Cardiac muscle cell (in vitro differentiated cells and primary cell): ENCODE measurements around the gene S100A11. TPM values are rescaled to one million over a fixed set of nuclear protein-coding genes. Genes with fewer than 3 reads are reported as not detected.

Experiments
- DNase-seq, 2 donors: peaks; one replicate each; pipeline versions ENCODE4 v3.0.0 to v3.0.0-alpha.2; 2010 to 2017; ENCODE audit warnings: low read depth in 1 of 2, low spot score in 1 of 2
- H3K27ac ChIP-seq: fragments of 200-600 bp; sonication (generic); 2 replicates; pipeline ENCODE4 v1.5.1; 2016
- H3K27me3 ChIP-seq: fragments of 200-600 bp; sonication (generic); 2 replicates; pipeline ENCODE4 v1.6.0; 2016; ENCODE audit warnings: control low read depth
- H3K36me3 ChIP-seq: fragments of 200-600 bp; sonication (generic); 2 replicates; pipeline ENCODE4 v1.5.1; 2016; ENCODE audit warnings: control low read depth
- H3K4me1 ChIP-seq: fragments of 200-600 bp; sonication (generic); 2 replicates; pipeline ENCODE4 v1.8.1; 2017; ENCODE audit warnings: low read depth, mild to moderate bottlenecking, mixed run types
- H3K4me3 ChIP-seq: fragments of 200-600 bp; sonication (generic); 2 replicates; pipeline ENCODE4 v1.5.1; 2016; ENCODE audit warnings: mild to moderate bottlenecking
- H3K9me3 ChIP-seq: fragments of 200-600 bp; sonication (generic); 2 replicates; pipeline ENCODE4 v1.5.1; 2017; ENCODE audit warnings: low read depth, mild to moderate bottlenecking, control low read depth
- CTCF ChIP-seq: IDR thresholded peaks from 2 replicates; pipeline ENCODE4 v1.5.1; 2012; ENCODE audit warnings: low read depth, mild to moderate bottlenecking, low read length
- polyA plus RNA-seq: library from polyadenylated mRNA; unstranded; fragments of >200 nt; fragmentation: Nextera tagmentation; extraction: Ambion mirVana; gene quantifications from 2 replicates; pipeline ENCODE4 v1.2.1, GENCODE V29; 2016
- total RNA-seq: library from RNA; depleted of rRNA; stranded (reverse); fragments of >200 nt; gene quantifications from 2 replicates; pipeline ENCODE4 v1.2.3, GENCODE V29; 2016

Gene S100A11
- total and polyA plus RNA-seq, 2 experiments from 2014 or later, result 22.5 to 122 TPM

GRCh38 chr1:151990058-151990855 is 46.5 kb downstream of the S100A11 start:
- Histone ChIP-seq H3K27me3 (peaks cover 46% of the 10 kb centered on the region), H3K27ac (no peak overlapping the region)

GRCh38 chr1:151989211-151989862 is 47.5 kb downstream of the S100A11 start:
- Histone ChIP-seq H3K4me3 (no peak overlapping the region), H3K27ac (no peak overlapping the region), H3K4me1 (peaks cover 6% of the 10 kb centered on the region), H3K36me3 (no peaks in the 10 kb centered on the region), H3K9me3 (no peaks in the 10 kb centered on the region), H3K27me3 (peaks cover 38% of the 10 kb centered on the region)
- DNase-seq, result peak in 1 of 2 donors; percentile 84
- no peak for TF ChIP-seq CTCF

More at GRCh38 chr1:151990058-151990855, 46.5 kb downstream of the S100A11 start:
- TF ChIP-seq CTCF, result no peak
- Histone ChIP-seq H3K9me3 (no peaks in the 10 kb centered on the region), H3K36me3 (no peaks in the 10 kb centered on the region), H3K4me3 (no peak overlapping the region), H3K4me1 (peaks cover 6% of the 10 kb centered on the region)
- peak in 1 of 2 donors; percentile 14 for DNase-seq

GRCh38 chr1:151988405-151988923 is 48.3 kb downstream of the S100A11 start:
- no peak overlapping the region for H3K4me3 ChIP-seq
- peaks cover 6% of the 10 kb centered on the region for H3K4me1 ChIP-seq
- no peak overlapping the region for H3K27ac ChIP-seq
- peak in 1 of 2 donors; percentile 85 for DNase-seq
- H3K27me3 ChIP-seq, result peaks cover 29% of the 10 kb centered on the region
- no peak for TF ChIP-seq CTCF
- no peaks in the 10 kb centered on the region for H3K36me3 ChIP-seq
- H3K9me3 ChIP-seq, result no peaks in the 10 kb centered on the region

GRCh38 chr1:151986501-151987190 is 50.2 kb downstream of the S100A11 start:
- H3K27ac ChIP-seq, result no peak overlapping the region

More at GRCh38 chr1:151986501-151987190, 50.2 kb downstream of the S100A11 start:
- no peak for DNase-seq
- Histone ChIP-seq H3K9me3 (no peaks in the 10 kb centered on the region), H3K4me3 (no peak overlapping the region), H3K36me3 (no peaks in the 10 kb centered on the region), H3K4me1 (peaks cover 6% of the 10 kb centered on the region), H3K27me3 (peaks cover 11% of the 10 kb centered on the region)
- TF ChIP-seq CTCF, result no peak
